H9 (cell line): Measurements from ENCODE around the gene TRABD2B. TPM values are rescaled to one million over a fixed set of nuclear protein-coding genes. Genes with fewer than 3 reads are reported as not detected.

Experiments used
- DNase-seq: peaks from one replicate; pipeline ENCODE4 v3.0.0-alpha.2; 2017
- H2AFZ ChIP-seq: one replicate; pipeline ENCODE4 v1.6.1; 2013; ENCODE audit warnings: mild to moderate bottlenecking, low read length, control low read depth, moderate library complexity
- H2AK5ac ChIP-seq: 2 replicates; pipeline ENCODE4 v1.6.1; 2013; ENCODE audit warnings: low read length, control low read depth, mixed read lengths; ENCODE audit not compliant: insufficient read length
- H2BK120ac ChIP-seq: one replicate; pipeline ENCODE4 v1.6.1; 2013; ENCODE audit warnings: low read depth, mild to moderate bottlenecking, low read length, control low read depth, inconsistent platforms; ENCODE audit not compliant: poor library complexity, severe bottlenecking
- H2BK12ac ChIP-seq: 2 replicates; pipeline ENCODE4 v1.6.1; 2013; ENCODE audit warnings: low read length, control low read depth, mixed read lengths, low read depth; ENCODE audit not compliant: insufficient read length
- H2BK15ac ChIP-seq: 2 replicates; pipeline ENCODE4 v1.6.1; 2013; ENCODE audit warnings: low read depth, low read length, control low read depth
- H2BK20ac ChIP-seq: one replicate; pipeline ENCODE4 v1.6.1; 2013; ENCODE audit warnings: low read depth, mild to moderate bottlenecking, low read length, control low read depth, inconsistent platforms; ENCODE audit not compliant: poor library complexity, severe bottlenecking
- H2BK5ac ChIP-seq: 2 replicates; pipeline ENCODE4 v1.6.1; 2013; ENCODE audit warnings: low read length, control low read depth, mixed read lengths; ENCODE audit not compliant: insufficient read length
- H3K14ac ChIP-seq: 2 replicates; pipeline ENCODE4 v1.6.1; 2013; ENCODE audit warnings: low read length, control low read depth; ENCODE audit not compliant: insufficient read depth
- H3K18ac ChIP-seq: 2 replicates; pipeline ENCODE4 v1.6.1; 2013; ENCODE audit warnings: low read depth, mild to moderate bottlenecking, mixed read lengths, low read length, control low read depth; ENCODE audit not compliant: insufficient read length
- H3K23ac ChIP-seq: 2 replicates; pipeline ENCODE4 v1.6.1; 2013; ENCODE audit warnings: low read length, control low read depth, mixed read lengths, low read depth; ENCODE audit not compliant: insufficient read length
- H3K23me2 ChIP-seq: 2 replicates; pipeline ENCODE4 v1.6.1; 2013; ENCODE audit warnings: low read depth, mild to moderate bottlenecking, mixed read lengths, low read length, control low read depth; ENCODE audit not compliant: insufficient read length, poor library complexity, severe bottlenecking
- H3K27ac ChIP-seq: 2 replicates; pipeline ENCODE4 v1.5.1; 2013; ENCODE audit warnings: low read length, control low read depth, mixed read lengths, low read depth; ENCODE audit not compliant: insufficient read length
- H3K27me3 ChIP-seq: 2 replicates; pipeline ENCODE4 v1.6.1; 2013; ENCODE audit warnings: low read length, control low read depth, inconsistent platforms; ENCODE audit not compliant: insufficient read depth
- H3K4ac ChIP-seq: 2 replicates; pipeline ENCODE4 v1.6.1; 2013; ENCODE audit warnings: low read depth, mild to moderate bottlenecking, control low read depth, inconsistent platforms, low read length, moderate library complexity
- H3K4me1 ChIP-seq: 2 replicates; pipeline ENCODE4 v1.6.1; 2013; ENCODE audit warnings: low read length, control low read depth, inconsistent platforms; ENCODE audit not compliant: insufficient read depth
- H3K4me2 ChIP-seq: 2 replicates; pipeline ENCODE4 v1.6.1; 2013; ENCODE audit warnings: low read length, control low read depth, mixed read lengths; ENCODE audit not compliant: insufficient read length, insufficient read depth
- H3K56ac ChIP-seq: 2 replicates; pipeline ENCODE4 v1.6.1; 2013; ENCODE audit warnings: low read depth, mild to moderate bottlenecking, mixed read lengths, low read length, control low read depth; ENCODE audit not compliant: insufficient read length
- H3K79me1 ChIP-seq: 2 replicates; pipeline ENCODE4 v1.6.1; 2013; ENCODE audit warnings: low read depth, mild to moderate bottlenecking, moderate library complexity, low read length, control low read depth, inconsistent platforms; ENCODE audit not compliant: insufficient read depth, poor library complexity, severe bottlenecking
- H3K79me2 ChIP-seq: 2 replicates; pipeline ENCODE4 v1.6.1; 2013; ENCODE audit warnings: low read length, control low read depth, inconsistent platforms; ENCODE audit not compliant: insufficient read depth
- H3K9ac ChIP-seq: 2 replicates; pipeline ENCODE4 v1.6.1; 2013; ENCODE audit warnings: low read length, control low read depth, mixed read lengths; ENCODE audit not compliant: insufficient read length; ENCODE audit errors: extremely low read depth
- H3K9me3 ChIP-seq: one replicate; pipeline ENCODE4 v1.6.1; 2013; ENCODE audit warnings: low read depth, low read length, inconsistent platforms; ENCODE audit not compliant: control insufficient read depth
- H3T11ph ChIP-seq: one replicate; pipeline ENCODE4 v1.6.1; 2013; ENCODE audit warnings: mild to moderate bottlenecking, low read length, control low read depth, inconsistent platforms
- H4K20me1 ChIP-seq: one replicate; pipeline ENCODE4 v1.6.1; 2013; ENCODE audit not compliant: control insufficient read depth, insufficient read length, insufficient read depth
- H4K5ac ChIP-seq: 2 replicates; pipeline ENCODE4 v1.6.1; 2013; ENCODE audit warnings: low read depth, mild to moderate bottlenecking, mixed read lengths, low read length, control low read depth; ENCODE audit not compliant: insufficient read length
- H4K8ac ChIP-seq: replicated peaks from 2 replicates; pipeline ENCODE4 v1.6.1; 2013; ENCODE audit warnings: low read length, control low read depth, mixed read lengths, low read depth; ENCODE audit not compliant: insufficient read length
- H4K91ac ChIP-seq: 2 replicates; pipeline ENCODE4 v1.6.1; 2013; ENCODE audit warnings: low read depth, mild to moderate bottlenecking, moderate library complexity, mixed read lengths, low read length, control low read depth; ENCODE audit not compliant: insufficient read length
- H3K27ac Mint-ChIP-seq, 3 experiments: 2 replicates in 2 of 3; 3 replicates in 1 of 3; pipeline ENCODE4 v1.8.0; 2020 to 2021; ENCODE audit warnings: mixed read lengths in 3 of 3, mild to moderate bottlenecking in 1 of 3, moderate library complexity in 1 of 3
- H3K27me3 Mint-ChIP-seq: 2 replicates; pipeline ENCODE4 v1.8.0; 2021; ENCODE audit warnings: low read depth, mild to moderate bottlenecking, moderate library complexity, mixed read lengths
- H3K36me3 Mint-ChIP-seq, 3 experiments: 2 replicates in 2 of 3; 3 replicates in 1 of 3; pipeline ENCODE4 v1.8.0; 2020 to 2021; ENCODE audit warnings: low read depth in 3 of 3, mixed read lengths in 3 of 3; ENCODE audit not compliant: insufficient read depth in 1 of 3
- H3K4me1 Mint-ChIP-seq, 2 experiments: 2 replicates each; pipeline ENCODE4 v1.8.0; 2020; ENCODE audit warnings: mixed read lengths in 2 of 2
- H3K4me3 Mint-ChIP-seq, 2 experiments: 2 replicates in 1 of 2; 3 replicates in 1 of 2; pipeline ENCODE4 v1.8.0; 2020 to 2021; ENCODE audit warnings: mild to moderate bottlenecking in 2 of 2, mixed read lengths in 2 of 2, moderate library complexity in 1 of 2
- H3K9me3 Mint-ChIP-seq, 2 experiments: 2 replicates in 1 of 2; 3 replicates in 1 of 2; pipeline ENCODE4 v1.8.0; 2020; ENCODE audit warnings: mild to moderate bottlenecking in 2 of 2, mixed read lengths in 2 of 2, moderate library complexity in 1 of 2
- WGBS: extraction: QIAGEN DNeasy Blood & Tissue Kit; methylation state at CpG from one replicate; pipeline ENCODE4 v1.1.7; 2013; ENCODE audit warnings: missing lambda C conversion rate, low lambda C conversion rate, mixed read lengths; ENCODE audit not compliant: insufficient read length; ENCODE audit errors: extremely low coverage; 5-methylcytosine and 5-hydroxymethylcytosine counted together
- total RNA-seq: library from RNA; stranded (reverse); gene quantifications from 2 replicates; pipeline ENCODE4 v1.2.1, GENCODE V29; 2021
- TF ChIP-seq, protein P1 (sequence below): fragments of 200-600 bp; sonication (generic); conservative IDR thresholded peaks from 3 replicates; pipeline ENCODE4 v1.8.0; 2021; ENCODE audit warnings: antibody characterized with exemption, mild to moderate bottlenecking

Gene TRABD2B
- total RNA-seq, 1 experiment from 2014 or later, result 2.3 TPM

DNA sequence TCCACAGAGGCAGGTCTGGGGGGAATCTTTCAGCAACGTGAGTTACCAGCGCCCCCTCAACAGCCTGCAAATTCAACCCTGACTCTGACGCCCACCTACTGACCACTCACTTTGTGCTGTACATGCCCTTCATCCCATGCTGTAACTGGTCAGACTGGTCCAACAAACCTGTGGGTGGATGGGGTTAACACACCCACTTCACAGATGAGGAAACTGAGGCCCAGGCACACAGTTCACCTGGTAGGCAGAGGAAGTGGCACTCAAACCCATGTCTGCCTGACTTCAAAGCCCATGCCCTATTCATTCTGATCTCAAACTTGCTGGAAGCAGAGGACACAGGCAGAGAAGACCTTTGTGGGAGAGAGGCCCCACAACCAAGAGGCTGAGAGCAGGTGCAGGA lies 172.9 kb downstream of the TRABD2B start:
- Histone ChIP-seq H4K8ac (no peak overlapping the region), H2BK15ac (no peak overlapping the region), H3K4ac (no peak overlapping the region), H3K9me3 (no peaks in the 10 kb centered on the region), H3K27me3 (no peaks in the 10 kb centered on the region), H2AFZ (no peak overlapping the region), H2BK120ac (no peak overlapping the region), H2BK12ac (no peak overlapping the region), H3K56ac (no peak overlapping the region), H3K18ac (no peak overlapping the region), H3K9ac (no peak overlapping the region), H3K23ac (no peak overlapping the region), H3K79me2 (no peaks in the 10 kb centered on the region), H4K91ac (no peak overlapping the region), H3K23me2 (no peaks in the 10 kb centered on the region), H3K79me1 (no peaks in the 10 kb centered on the region), H4K20me1 (no peaks in the 10 kb centered on the region), H3K27ac (no peak overlapping the region), H3T11ph (no peak overlapping the region), H2BK5ac (no peak overlapping the region), H3K4me2 (no peak overlapping the region), H3K14ac (no peak overlapping the region), H4K5ac (no peak overlapping the region), H2BK20ac (no peak overlapping the region), H3K4me1 (no peaks in the 10 kb centered on the region), H2AK5ac (no peak overlapping the region)
- Mint-ChIP-seq H3K4me1 (peaks cover 18 to 43% of the 10 kb centered on the region in 2 experiments), H3K27ac (no peak overlapping the region), H3K36me3 (no peaks in the 10 kb centered on the region), H3K27me3 (no peaks in the 10 kb centered on the region), H3K9me3 (no peaks in the 10 kb centered on the region), H3K4me3 (no peak overlapping the region)
- no CpG with 5 or more reads among the region's 3 CpGs for WGBS
- TF ChIP-seq, protein P1, sequence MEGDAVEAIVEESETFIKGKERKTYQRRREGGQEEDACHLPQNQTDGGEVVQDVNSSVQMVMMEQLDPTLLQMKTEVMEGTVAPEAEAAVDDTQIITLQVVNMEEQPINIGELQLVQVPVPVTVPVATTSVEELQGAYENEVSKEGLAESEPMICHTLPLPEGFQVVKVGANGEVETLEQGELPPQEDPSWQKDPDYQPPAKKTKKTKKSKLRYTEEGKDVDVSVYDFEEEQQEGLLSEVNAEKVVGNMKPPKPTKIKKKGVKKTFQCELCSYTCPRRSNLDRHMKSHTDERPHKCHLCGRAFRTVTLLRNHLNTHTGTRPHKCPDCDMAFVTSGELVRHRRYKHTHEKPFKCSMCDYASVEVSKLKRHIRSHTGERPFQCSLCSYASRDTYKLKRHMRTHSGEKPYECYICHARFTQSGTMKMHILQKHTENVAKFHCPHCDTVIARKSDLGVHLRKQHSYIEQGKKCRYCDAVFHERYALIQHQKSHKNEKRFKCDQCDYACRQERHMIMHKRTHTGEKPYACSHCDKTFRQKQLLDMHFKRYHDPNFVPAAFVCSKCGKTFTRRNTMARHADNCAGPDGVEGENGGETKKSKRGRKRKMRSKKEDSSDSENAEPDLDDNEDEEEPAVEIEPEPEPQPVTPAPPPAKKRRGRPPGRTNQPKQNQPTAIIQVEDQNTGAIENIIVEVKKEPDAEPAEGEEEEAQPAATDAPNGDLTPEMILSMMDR, result no peak
- DNase-seq, result no peak
